H1 (cell line): ENCODE data around the gene IRGC. TPM values are rescaled to one million over a fixed set of nuclear protein-coding genes. Genes with fewer than 3 reads are reported as not detected.
A peak's percentile ranks its signal among the peaks of the same experiment; 100 is the strongest.

Experiments
- CTCF ChIA-PET: fragments of 300-600 bp; sonication (Branson Sonifier 250); formaldehyde crosslinking; loops from one replicate; lab custom pipeline; 2021; ENCODE audit not compliant: partially characterized antibody; lab: Charles Lee
- POLR2A ChIA-PET: fragments of 300-600 bp; sonication (Branson Sonifier 250); formaldehyde crosslinking; loops from one replicate; lab custom pipeline; 2021; ENCODE audit warnings: inconsistent platforms; ENCODE audit not compliant: partially characterized antibody; lab: Charles Lee
- DNase-seq, 2 experiments: peaks; one replicate each; pipeline versions ENCODE4 v3.0.0 to v3.0.0-alpha.2; 2010 to 2022; ENCODE audit warnings: low spot score in 2 of 2, low read depth in 1 of 2, mixed read lengths in 1 of 2
- FAIRE-seq: peaks from 2 replicates; lab custom pipeline; 2011; peaks lifted over from hg19 to GRCh38; lab: Jason Lieb, UNC
- H2AFZ ChIP-seq: 2 replicates; pipeline ENCODE4 v1.8.1; 2012; ENCODE audit warnings: low read length, inconsistent platforms
- H2AK5ac ChIP-seq: 2 replicates; pipeline ENCODE4 v1.6.1; 2013; ENCODE audit warnings: low read depth, low read length
- H2BK120ac ChIP-seq: replicated peaks from 2 replicates; pipeline ENCODE3; 2013; ENCODE audit warnings: low read depth, low read length, inconsistent platforms
- H2BK12ac ChIP-seq: 2 replicates; pipeline ENCODE4 v1.6.1; 2013; ENCODE audit warnings: low read depth, low read length
- H2BK15ac ChIP-seq: 2 replicates; pipeline ENCODE4 v1.6.1; 2013; ENCODE audit warnings: low read length
- H2BK20ac ChIP-seq: 2 replicates; pipeline ENCODE4 v1.6.1; 2013; ENCODE audit warnings: low read length
- H2BK5ac ChIP-seq: 2 replicates; pipeline ENCODE4 v1.6.1; 2013; ENCODE audit warnings: low read depth, low read length
- H3K14ac ChIP-seq: 2 replicates; pipeline ENCODE4 v1.6.1; 2013; ENCODE audit warnings: inconsistent platforms; ENCODE audit not compliant: insufficient read length
- H3K18ac ChIP-seq: 2 replicates; pipeline ENCODE4 v1.6.1; 2013; ENCODE audit warnings: low read length; ENCODE audit errors: extremely low read depth
- H3K23ac ChIP-seq: 2 replicates; pipeline ENCODE4 v1.6.1; 2013; ENCODE audit warnings: inconsistent platforms; ENCODE audit not compliant: insufficient read length
- H3K23me2 ChIP-seq: 2 replicates; pipeline ENCODE4 v1.6.1; 2013; ENCODE audit warnings: low read depth, low read length
- H3K27ac ChIP-seq: 2 replicates; pipeline ENCODE4 v1.6.1; 2011; ENCODE audit warnings: low read depth, low read length, inconsistent platforms
- H3K27me3 ChIP-seq, 4 experiments: replicated peaks in 1 of 4; 1 replicate in 1 of 4; 2 replicates in 3 of 4; pipeline versions ENCODE4 v1.6.1 to v1.8.1; 2011 to 2013; ENCODE audit warnings: low read length in 3 of 4, mild to moderate bottlenecking in 3 of 4, inconsistent platforms in 2 of 4, mixed read lengths in 2 of 4, moderate library complexity in 1 of 4; ENCODE audit not compliant: control insufficient read depth in 3 of 4, insufficient read depth in 3 of 4; ENCODE audit errors: extremely low read depth in 1 of 4
- H3K36me3 ChIP-seq, 4 experiments: 2 replicates each; pipeline versions ENCODE4 v1.6.1 to v1.8.1; 2011 to 2013; ENCODE audit warnings: mild to moderate bottlenecking in 4 of 4, low read length in 3 of 4, moderate library complexity in 2 of 4, control low read depth in 1 of 4, inconsistent platforms in 1 of 4; ENCODE audit not compliant: insufficient read depth in 4 of 4, control insufficient read depth in 2 of 4
- H3K4ac ChIP-seq: replicated peaks from 2 replicates; pipeline ENCODE3; 2013; ENCODE audit warnings: low read length, low read depth, mixed read lengths, inconsistent platforms; ENCODE audit not compliant: insufficient read length
- H3K4me1 ChIP-seq, 4 experiments: replicated peaks in 1 of 4; 1 replicate in 1 of 4; 2 replicates in 3 of 4; pipeline versions ENCODE4 v1.6.1 to v1.8.1; 2011 to 2013; ENCODE audit warnings: low read length in 3 of 4, inconsistent platforms in 2 of 4, mixed read lengths in 1 of 4; ENCODE audit not compliant: insufficient read depth in 4 of 4, control insufficient read depth in 3 of 4
- H3K4me2 ChIP-seq, 2 experiments: 2 replicates each; pipeline versions ENCODE4 v1.6.1 to v1.8.1; 2011 to 2013; ENCODE audit warnings: low read depth in 2 of 2, low read length in 2 of 2, control low read depth in 1 of 2, inconsistent platforms in 1 of 2, mild to moderate bottlenecking in 1 of 2; ENCODE audit not compliant: insufficient read depth in 1 of 2
- H3K4me3 ChIP-seq, 4 experiments: fragments of 200-600, 300-600 bp in 1 of 4; sonication (generic), shearing (Covaris generic), sonication (Bioruptor Twin) in 1 of 4; 2 replicates each; pipeline versions ENCODE4 v1.5.1 to v1.8.1; 2011 to 2016; ENCODE audit warnings: low read length in 4 of 4, low read depth in 3 of 4, control low read depth in 2 of 4, inconsistent platforms in 2 of 4, mild to moderate bottlenecking in 2 of 4, mixed read lengths in 1 of 4, moderate library complexity in 1 of 4; ENCODE audit not compliant: insufficient read depth in 2 of 4; ENCODE audit errors: extremely low read depth in 1 of 4
- H3K56ac ChIP-seq: replicated peaks from 2 replicates; pipeline ENCODE3; 2013; ENCODE audit warnings: low read depth, mild to moderate bottlenecking, mixed read lengths, low read length, inconsistent platforms; ENCODE audit not compliant: insufficient read length
- H3K79me1 ChIP-seq: 2 replicates; pipeline ENCODE4 v1.6.1; 2013; ENCODE audit warnings: low read depth, low read length, control low read depth
- H3K79me2 ChIP-seq, 2 experiments: 2 replicates each; pipeline versions ENCODE4 v1.6.1 to v1.8.1; 2012 to 2013; ENCODE audit warnings: low read length in 2 of 2, mild to moderate bottlenecking in 2 of 2, inconsistent platforms in 1 of 2; ENCODE audit not compliant: insufficient read depth in 2 of 2, control insufficient read depth in 1 of 2
- H3K9ac ChIP-seq, 4 experiments: replicated peaks in 1 of 4; 1 replicate in 1 of 4; 2 replicates in 3 of 4; pipeline versions ENCODE4 v1.6.1 to v1.8.1; 2011 to 2013; ENCODE audit warnings: low read depth in 3 of 4, low read length in 3 of 4, control low read depth in 2 of 4, mild to moderate bottlenecking in 2 of 4, moderate library complexity in 2 of 4, inconsistent platforms in 1 of 4; ENCODE audit errors: extremely low read depth in 1 of 4
- H3K9me3 ChIP-seq, 2 experiments: 2 replicates each; pipeline versions ENCODE4 v1.6.1 to v1.8.1; 2012 to 2013; ENCODE audit warnings: mild to moderate bottlenecking in 2 of 2, moderate library complexity in 2 of 2, control low read depth in 1 of 2, inconsistent platforms in 1 of 2, low read depth in 1 of 2, low read length in 1 of 2, mixed read lengths in 1 of 2; ENCODE audit not compliant: insufficient read depth in 2 of 2
- H4K20me1 ChIP-seq, 2 experiments: replicated peaks in 1 of 2; 2 replicates each; pipeline versions ENCODE3 to v1.8.1; 2011 to 2013; ENCODE audit warnings: inconsistent platforms in 2 of 2, low read length in 2 of 2, mild to moderate bottlenecking in 1 of 2; ENCODE audit not compliant: insufficient read depth in 2 of 2, control insufficient read depth in 1 of 2
- H4K5ac ChIP-seq: 2 replicates; pipeline ENCODE4 v1.6.1; 2013; ENCODE audit warnings: low read length, low read depth, mixed read lengths, inconsistent platforms; ENCODE audit not compliant: insufficient read length
- H4K8ac ChIP-seq: 2 replicates; pipeline ENCODE4 v1.8.0; 2013; ENCODE audit warnings: mild to moderate bottlenecking, moderate library complexity, low read length, inconsistent platforms; ENCODE audit not compliant: insufficient read depth; ENCODE audit errors: extremely low read depth
- H4K91ac ChIP-seq: replicated peaks from 2 replicates; pipeline ENCODE3; 2013; ENCODE audit warnings: low read length, mixed read lengths, inconsistent platforms; ENCODE audit not compliant: insufficient read length
- CEBPB ChIP-seq: IDR thresholded peaks from 2 replicates; pipeline ENCODE4 v1.6.1; 2012; ENCODE audit warnings: low read depth, low read length
- EZH2 ChIP-seq: fragments of 200-600 bp; sonication (generic); IDR thresholded peaks from 2 replicates; pipeline ENCODE4 v1.7.1; 2012; ENCODE audit warnings: low read depth, mild to moderate bottlenecking, moderate library complexity, low read length, inconsistent platforms; ENCODE audit not compliant: severe bottlenecking
- GTF2F1 ChIP-seq: IDR thresholded peaks from 2 replicates; pipeline ENCODE4 v1.6.1; 2012; ENCODE audit warnings: low read depth, low read length, improper control_type of control experiment, borderline replicate concordance
- RBBP5 ChIP-seq: IDR thresholded peaks from 2 replicates; pipeline ENCODE4 v1.7.1; 2012; ENCODE audit warnings: low read depth, mild to moderate bottlenecking, inconsistent platforms, low read length, moderate library complexity, borderline replicate concordance
- WGBS, 2 experiments: shearing (Covaris generic) in 1 of 2; methylation state at CpG; one replicate each; pipeline versions ENCODE4 v1.1.6 to v1.1.7; 2013 to 2015; ENCODE audit warnings: low lambda C conversion rate in 2 of 2, mixed read lengths in 2 of 2, inconsistent platforms in 1 of 2, low coverage in 1 of 2, missing lambda C conversion rate in 1 of 2; ENCODE audit not compliant: insufficient replicate concordance in 2 of 2, insufficient coverage in 1 of 2, insufficient read length in 1 of 2; ENCODE audit errors: extremely low coverage in 1 of 2, missing lambda C conversion rate in 1 of 2; 5-methylcytosine and 5-hydroxymethylcytosine counted together
- polyA plus RNA-seq, 7 experiments: library from polyadenylated mRNA; depleted of rRNA in 3 of 7; stranded (reverse) in 5 of 7; unstranded in 2 of 7; fragments of >200 nt in 5 of 7; fragments of 200-250 nt in 2 of 7; gene quantifications; 1 replicate in 5 of 7; 2 replicates in 1 of 7; 4 replicates in 1 of 7; pipeline versions ENCODE4 v1.2.1 to v1.2.3, GENCODE V29; 2011 to 2013; ENCODE audit warnings: missing spikeins in 2 of 7, mixed read lengths in 2 of 7
- total RNA-seq: library from RNA; stranded (reverse); fragmentation: NEBNext Ultra II Directional; extraction: Animal tissue kit (Norgen Biotek cat#: 25700); gene quantifications from 2 replicates; pipeline ENCODE4 v1.2.1, GENCODE V29; 2021

The IRGC gene
- total and polyA plus RNA-seq, 2 of the 8 experiments (the other 6 are each of a cell fraction or from before 2014, with no cell fraction given), result not detected

DNA sequence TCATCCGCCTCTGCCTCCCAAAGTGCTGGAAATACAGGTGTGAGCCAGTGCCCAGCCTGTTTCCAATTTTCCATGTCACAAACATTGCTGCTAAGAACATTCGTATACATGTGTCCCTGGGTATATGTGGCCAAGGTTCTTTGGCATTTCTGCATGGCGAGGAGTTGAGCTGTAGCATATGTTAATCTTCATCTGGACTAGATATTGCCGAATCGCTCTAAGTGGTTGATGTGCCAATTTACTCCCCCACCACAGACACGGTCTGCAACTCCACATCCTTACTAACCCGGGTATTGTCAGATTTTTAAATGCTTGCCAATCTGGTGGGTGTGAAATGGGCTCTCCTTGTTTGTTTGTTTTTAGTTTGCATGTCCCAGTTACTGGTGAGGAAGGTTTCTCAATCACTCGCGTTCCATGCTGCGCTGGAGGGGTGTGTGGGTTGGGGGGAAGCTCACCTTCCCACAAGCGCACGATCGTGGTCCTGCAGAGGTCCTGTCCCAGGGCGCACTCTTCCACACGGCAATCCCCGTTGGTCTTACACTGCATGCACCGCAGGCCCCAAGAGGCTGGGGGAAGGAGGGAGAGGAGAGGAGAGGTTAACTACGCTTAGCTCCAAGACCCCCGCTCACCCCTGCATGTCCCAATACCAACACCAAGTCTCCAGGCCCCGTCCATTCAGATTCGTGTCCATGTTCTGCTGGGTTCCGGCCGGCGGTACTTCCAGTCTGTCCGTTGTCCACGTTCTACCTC is 48.6 kb upstream of the IRGC start:
- H3K9ac ChIP-seq, result peak overlapping the region in 3 of 4 experiments; percentile 72 to 78 (median 77); a peak in 6 of 7 replicates
- peaks cover 0 to 6% (median 2%) of the 10 kb centered on the region in 4 experiments; a peak in 3 of 7 replicates for H3K27me3 ChIP-seq
- TF ChIP-seq EZH2 (no peak), RBBP5 (no peak), CEBPB (no peak), GTF2F1 (no peak)
- H3K79me1 ChIP-seq, result no peaks in the 10 kb centered on the region
- peak overlapping the region; percentile 69 to 75 for H3K4me2 ChIP-seq
- no peak overlapping the region for H2BK120ac ChIP-seq
- ChIA-PET POLR2A (interaction anchor here (1.2 to 2.2 kb wide), 4 partner anchors 9 to 88 kb away, joined by 3 to 6 read pairs (median 4); partner anchors contain the start of genes IRGQ, SMG9 and ZNF576), CTCF (interaction anchor here (1.2 to 1.8 kb wide), 6 partner anchors 8 to 41 kb away, joined by 3 to 5 read pairs (median 4); no protein-coding TSS in a partner anchor)
- H4K20me1 ChIP-seq, result no peaks in the 10 kb centered on the region
- peak overlapping the region; percentile 34 for H4K5ac ChIP-seq
- WGBS, 2 experiments, result 84% methylated on average over 26 of the region's 26 CpGs; no CpG with 5 or more reads in 1 of the 2 experiments
- no peaks in the 10 kb centered on the region for H3K79me2 ChIP-seq
- peak overlapping the region; percentile 68 for H2BK12ac ChIP-seq
- peaks cover 21% of the 10 kb centered on the region; the same call in 1 of the 2 replicates for H3K23me2 ChIP-seq
- H3K4me1 ChIP-seq, result peaks cover 8 to 15% (median 9%) of the 10 kb centered on the region in 4 experiments
- peak overlapping the region; percentile 75 for H2AFZ ChIP-seq
- peak overlapping the region; percentile 55 for H4K91ac ChIP-seq
- no peak for FAIRE-seq
- H4K8ac ChIP-seq, result peak overlapping the region; percentile 97; the same call in 1 of the 2 replicates
- H3K14ac ChIP-seq, result no peak overlapping the region
- peak overlapping the region; percentile 62; the same call in 1 of the 2 replicates for H3K27ac ChIP-seq
- no peak overlapping the region for H2AK5ac ChIP-seq
- peak overlapping the region; percentile 82 for H3K4ac ChIP-seq
- H3K56ac ChIP-seq, result no peak overlapping the region
- H3K36me3 ChIP-seq, result peaks cover 0 to 13% (median 5%) of the 10 kb centered on the region in 4 experiments; a peak in 5 of 8 replicates
- H3K23ac ChIP-seq, result no peak overlapping the region
- peak overlapping the region; percentile 78 for H3K18ac ChIP-seq
- peak overlapping the region; percentile 49 to 64 (median 56) for H3K4me3 ChIP-seq
- no peaks in the 10 kb centered on the region for H3K9me3 ChIP-seq
- DNase-seq, result peak in 1 of 2 experiments; percentile 47
- peak overlapping the region; percentile 87 for H2BK5ac ChIP-seq
- peak overlapping the region; percentile 31; the same call in 1 of the 2 replicates for H2BK15ac ChIP-seq
- H2BK20ac ChIP-seq, result 0 out of 2 replicates have a peak overlapping the region, but pooled peaks have one; percentile 34
